ENCODE results near the gene GAPT. TPM values are rescaled to one million over a fixed set of nuclear protein-coding genes. Genes with fewer than 3 reads are reported as not detected.

The GAPT gene
- polyA plus RNA-seq, 1 donor (not counting 4 experiments of a cell fraction or from before 2014, with no cell fraction given), result not detected

DNA sequence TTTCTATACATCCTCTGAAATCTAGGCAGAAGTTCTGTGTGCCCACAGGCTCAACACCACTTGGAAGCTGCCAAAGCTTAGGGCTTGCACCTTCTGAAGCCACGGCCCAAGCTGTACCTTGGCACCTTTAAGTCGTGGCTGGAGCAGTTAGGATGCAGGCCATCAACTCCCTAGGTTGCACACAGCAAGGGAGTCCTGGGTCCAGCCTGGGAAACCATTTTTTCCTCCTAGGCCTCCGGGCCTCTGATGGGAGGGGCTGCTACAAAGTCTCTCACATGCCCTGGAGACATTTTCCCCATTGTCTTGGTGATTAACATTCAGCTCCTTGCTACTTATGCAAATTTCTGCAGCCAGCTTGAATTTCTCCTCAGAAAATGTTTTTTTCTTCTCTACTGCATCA is 15.8 kb upstream of the GAPT start:
- no peaks in the 10 kb centered on the region for H3K36me3 ChIP-seq (ENCODE audit: control insufficient read depth in 2 of 2, extremely low read depth in 1 of 2, insufficient read depth in 2 of 2, low read length in 2 of 2)
- no peaks in the 10 kb centered on the region for H3K9me1 ChIP-seq (ENCODE audit: control insufficient read depth, extremely low read depth, insufficient read depth, low read length)
- H3K27me3 ChIP-seq (ENCODE audit: control insufficient read depth, extremely low read depth, insufficient read depth, low read length), result no peaks in the 10 kb centered on the region
- H3K4me3 ChIP-seq (ENCODE audit: control insufficient read depth in 2 of 3, extremely low read depth in 1 of 3, insufficient read depth in 2 of 3, low read depth in 1 of 3, low read length in 3 of 3), result no peak overlapping the region
- H3K4me1 ChIP-seq (ENCODE audit: control insufficient read depth, extremely low read depth, insufficient read depth, low read length), result no peaks in the 10 kb centered on the region
- TF ChIP-seq, protein P1, sequence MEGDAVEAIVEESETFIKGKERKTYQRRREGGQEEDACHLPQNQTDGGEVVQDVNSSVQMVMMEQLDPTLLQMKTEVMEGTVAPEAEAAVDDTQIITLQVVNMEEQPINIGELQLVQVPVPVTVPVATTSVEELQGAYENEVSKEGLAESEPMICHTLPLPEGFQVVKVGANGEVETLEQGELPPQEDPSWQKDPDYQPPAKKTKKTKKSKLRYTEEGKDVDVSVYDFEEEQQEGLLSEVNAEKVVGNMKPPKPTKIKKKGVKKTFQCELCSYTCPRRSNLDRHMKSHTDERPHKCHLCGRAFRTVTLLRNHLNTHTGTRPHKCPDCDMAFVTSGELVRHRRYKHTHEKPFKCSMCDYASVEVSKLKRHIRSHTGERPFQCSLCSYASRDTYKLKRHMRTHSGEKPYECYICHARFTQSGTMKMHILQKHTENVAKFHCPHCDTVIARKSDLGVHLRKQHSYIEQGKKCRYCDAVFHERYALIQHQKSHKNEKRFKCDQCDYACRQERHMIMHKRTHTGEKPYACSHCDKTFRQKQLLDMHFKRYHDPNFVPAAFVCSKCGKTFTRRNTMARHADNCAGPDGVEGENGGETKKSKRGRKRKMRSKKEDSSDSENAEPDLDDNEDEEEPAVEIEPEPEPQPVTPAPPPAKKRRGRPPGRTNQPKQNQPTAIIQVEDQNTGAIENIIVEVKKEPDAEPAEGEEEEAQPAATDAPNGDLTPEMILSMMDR (optimal IDR thresholded peaks at IDR 0.05 in 1 of 3, IDR thresholded peaks at IDR 0.05 in 1 of 3, conservative IDR thresholded peaks at IDR 0.05 in 1 of 3; ENCODE audit: extremely low read depth in 1 of 3, insufficient read depth in 2 of 3, low read length in 3 of 3), result no peak
- no peak for TF ChIP-seq EZH2 (IDR thresholded peaks at IDR 0.05; ENCODE audit: low read length)
- H3K9me3 ChIP-seq (ENCODE audit: control insufficient read depth, low read depth, low read length), result peaks cover 2% of the 10 kb centered on the region
- no peak overlapping the region for H3K9ac ChIP-seq (ENCODE audit: control insufficient read depth, extremely low read depth, insufficient read depth, low read length)
- no peak overlapping the region for H3K27ac ChIP-seq (ENCODE audit: control insufficient read depth, insufficient read depth, low read length)
- FAIRE-seq, result no peak
- no peak overlapping the region for H2AFZ ChIP-seq (ENCODE audit: control insufficient read depth, low read length)
- no peaks in the 10 kb centered on the region for H3K79me2 ChIP-seq (ENCODE audit: control insufficient read depth, insufficient read depth, low read length)
- H3K4me2 ChIP-seq (ENCODE audit: control insufficient read depth, extremely low read depth, insufficient read depth, low read depth, low read length), result no peak overlapping the region
- no peak for DNase-seq (ENCODE audit: low read depth, low spot score)
- dilution Hi-C loops (cut with MboI; ENCODE audit: extremely low pct_ligation_motif_present, low sequenced_read_pairs), result no loop called here
- no peaks in the 10 kb centered on the region for H4K20me1 ChIP-seq (ENCODE audit: control insufficient read depth, extremely low read depth, insufficient read depth, low read length)

DNA sequence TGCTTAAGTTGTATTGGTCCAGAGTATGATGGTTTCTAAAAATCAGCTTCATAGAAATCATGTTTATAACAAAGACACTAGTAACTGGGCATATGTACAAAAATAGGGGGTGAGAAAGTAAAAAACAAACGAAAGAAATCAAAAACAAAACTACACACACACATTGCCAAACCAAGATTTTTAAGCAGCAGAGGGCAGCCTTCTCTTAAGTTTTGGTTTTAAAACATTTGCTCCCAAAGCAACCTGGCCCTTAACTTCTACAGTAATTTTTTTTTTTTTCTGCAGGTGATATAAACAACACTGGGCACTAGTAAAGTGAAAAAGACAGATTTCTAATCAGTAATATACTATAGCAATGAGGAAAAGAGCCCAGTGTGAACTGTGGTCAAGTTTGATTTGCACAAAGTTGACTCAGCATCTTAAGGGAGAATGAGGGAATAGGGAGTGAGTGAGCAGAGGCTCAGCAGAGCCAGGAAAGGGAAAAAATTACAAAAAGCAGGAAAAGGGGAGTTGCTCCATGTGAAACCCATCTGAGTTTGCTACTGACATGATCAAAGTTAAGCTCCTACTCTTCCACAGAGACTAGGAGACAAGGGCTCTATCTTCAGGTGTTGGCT is 13.4 kb upstream of the GAPT start:
- no peak for FAIRE-seq
- no peaks in the 10 kb centered on the region for H3K27me3 ChIP-seq (ENCODE audit: control insufficient read depth, extremely low read depth, insufficient read depth, low read length)

More for the DNA sequence above, 13.4 kb upstream of the GAPT start:
- Histone ChIP-seq H3K36me3 (ENCODE audit: control insufficient read depth in 2 of 2, extremely low read depth in 1 of 2, insufficient read depth in 2 of 2, low read length in 2 of 2) (no peaks in the 10 kb centered on the region), H4K20me1 (ENCODE audit: control insufficient read depth, extremely low read depth, insufficient read depth, low read length) (no peaks in the 10 kb centered on the region), H3K9me3 (ENCODE audit: control insufficient read depth, low read depth, low read length) (peaks cover 2% of the 10 kb centered on the region), H3K9me1 (ENCODE audit: control insufficient read depth, extremely low read depth, insufficient read depth, low read length) (no peaks in the 10 kb centered on the region), H3K4me2 (ENCODE audit: control insufficient read depth, extremely low read depth, insufficient read depth, low read depth, low read length) (no peak overlapping the region), H3K79me2 (ENCODE audit: control insufficient read depth, insufficient read depth, low read length) (no peaks in the 10 kb centered on the region), H3K27ac (ENCODE audit: control insufficient read depth, insufficient read depth, low read length) (no peak overlapping the region), H3K4me1 (ENCODE audit: control insufficient read depth, extremely low read depth, insufficient read depth, low read length) (no peaks in the 10 kb centered on the region), H3K9ac (ENCODE audit: control insufficient read depth, extremely low read depth, insufficient read depth, low read length) (no peak overlapping the region), H3K4me3 (ENCODE audit: control insufficient read depth in 2 of 3, extremely low read depth in 1 of 3, insufficient read depth in 2 of 3, low read depth in 1 of 3, low read length in 3 of 3) (no peak overlapping the region), H2AFZ (ENCODE audit: control insufficient read depth, low read length) (no peak overlapping the region)
- no peak for TF ChIP-seq EZH2 (IDR thresholded peaks at IDR 0.05; ENCODE audit: low read length)
- TF ChIP-seq, protein P1 (optimal IDR thresholded peaks at IDR 0.05 in 1 of 3, IDR thresholded peaks at IDR 0.05 in 1 of 3, conservative IDR thresholded peaks at IDR 0.05 in 1 of 3; ENCODE audit: extremely low read depth in 1 of 3, insufficient read depth in 2 of 3, low read length in 3 of 3), result peak in 1 of 3 experiments; percentile 34
- dilution Hi-C loops (cut with MboI; ENCODE audit: extremely low pct_ligation_motif_present, low sequenced_read_pairs), result no loop called here
- no peak for DNase-seq (ENCODE audit: low read depth, low spot score)

All from keratinocyte (primary cell).